RKO (cell line): ENCODE data around the gene HOXD11.

Source experiments
- DNase-seq: peaks from one replicate; pipeline ENCODE4 v3.0.0-alpha.2; 2016; ENCODE audit warnings: low spot score

HOXD11 gene

GRCh38 chr2:176081837-176082524 lies 25.1 kb upstream of the HOXD11 start:
- DNase-seq: no peak

GRCh38 chr2:176082525-176082823 lies 24.6 kb upstream of the HOXD11 start:
- no peak for DNase-seq

GRCh38 chr2:176082824-176083751 lies 24.0 kb upstream of the HOXD11 start:
- no peak for DNase-seq

GRCh38 chr2:176083796-176084261 lies 23.3 kb upstream of the HOXD11 start, which contains the start of gene EVX2:
Gene EVX2, minus strand, starts transcription at chr2:176083962. Its CDS starts 186 bp downstream, at chr2:176083776.
- DNase-seq: no peak

GRCh38 chr2:176084611-176085119 lies 22.4 kb upstream of the HOXD11 start:
- no peak for DNase-seq

GRCh38 chr2:176085120-176085788 lies 21.8 kb upstream of the HOXD11 start:
- no peak for DNase-seq

GRCh38 chr2:176085861-176086771 lies 21.0 kb upstream of the HOXD11 start:
- no peak for DNase-seq

- no peak for DNase-seq
These were observed 19.6 kb upstream of the HOXD11 start for GRCh38 chr2:176087330-176088047.

GRCh38 chr2:176088048-176088936 lies 18.8 kb upstream of the HOXD11 start:
- no peak for DNase-seq

GRCh38 chr2:176088937-176089842 lies 17.9 kb upstream of the HOXD11 start:
- no peak for DNase-seq

- no peak for DNase-seq
These were observed 17.2 kb upstream of the HOXD11 start for GRCh38 chr2:176089843-176090395.

GRCh38 chr2:176090862-176091261 lies 16.2 kb upstream of the HOXD11 start:
- no peak for DNase-seq

GRCh38 chr2:176091329-176092258 lies 15.5 kb upstream of the HOXD11 start:
- DNase-seq: no peak

GRCh38 chr2:176092270-176093144 lies 14.6 kb upstream of the HOXD11 start, which contains the start of gene HOXD13:
Gene HOXD13, plus strand, starts transcription at chr2:176092721. Its CDS starts 170 bp downstream, at chr2:176092891.
- no peak for DNase-seq

GRCh38 chr2:176093145-176093897 lies 13.8 kb upstream of the HOXD11 start:
- no peak for DNase-seq
